Bronchial epithelial cell (primary cell): ENCODE data around the gene FXYD7. TPM values are rescaled to one million over a fixed set of nuclear protein-coding genes. Genes with fewer than 3 reads are reported as not detected.
"Not testable (repeated sequence)": the region's sequence is repeated elsewhere in the genome, so short reads cannot be mapped to it uniquely, and the experiment has no call there.

Experiments used
- DNase-seq: peaks from one replicate; pipeline ENCODE4 v3.0.0-alpha.2; 2010; ENCODE audit warnings: low read depth
- FAIRE-seq: peaks from 2 replicates; lab custom pipeline; 2011; peaks lifted over from hg19 to GRCh38; lab: Jason Lieb, UNC
- H3K27me3 ChIP-seq: 2 replicates; pipeline ENCODE4 v1.5.1; 2011; ENCODE audit warnings: low read length; ENCODE audit not compliant: control insufficient read depth, insufficient read depth
- H3K36me3 ChIP-seq: 2 replicates; pipeline ENCODE4 v1.5.1; 2011; ENCODE audit warnings: low read length; ENCODE audit not compliant: control insufficient read depth, insufficient read depth
- H3K4me3 ChIP-seq: 2 replicates; pipeline ENCODE4 v1.5.1; 2011; ENCODE audit warnings: mild to moderate bottlenecking, low read depth, low read length, control low read depth
- CTCF ChIP-seq: IDR thresholded peaks from 2 replicates; pipeline ENCODE4 v1.5.1; 2011; ENCODE audit warnings: mild to moderate bottlenecking, moderate library complexity, low read length, control low read depth, inconsistent platforms; ENCODE audit not compliant: insufficient read depth, severe bottlenecking
- total RNA-seq: library from RNA; depleted of rRNA; stranded (reverse); fragments of >200 nt; gene quantifications from 2 replicates; pipeline ENCODE4 v1.2.1, GENCODE V29; 2014

FXYD7 gene
- total RNA-seq, 1 donor from 2014 or later: not detected

GRCh38 chr19:35150445-35150844 is 7.4 kb downstream of the FXYD7 start:
- no peak for TF ChIP-seq CTCF
- Histone ChIP-seq H3K36me3 (no peaks in the 10 kb centered on the region), H3K27me3 (no peaks in the 10 kb centered on the region), H3K4me3 (no peak overlapping the region)
- FAIRE-seq (no peak), DNase-seq (no peak)

GRCh38 chr19:35151273-35152065 is 8.4 kb downstream of the FXYD7 start:
- no peaks in the 10 kb centered on the region for H3K36me3 ChIP-seq
- no peak overlapping the region for H3K4me3 ChIP-seq
- TF ChIP-seq CTCF: no peak
- H3K27me3 ChIP-seq: no peaks in the 10 kb centered on the region
- no peak for FAIRE-seq
- DNase-seq: no peak

GRCh38 chr19:35153129-35153522 is 10.1 kb downstream of the FXYD7 start:
- H3K4me3 ChIP-seq, H3K36me3 ChIP-seq, FAIRE-seq, DNase-seq, H3K27me3 ChIP-seq: not testable (repeated sequence)

- H3K27me3 ChIP-seq: no peaks in the 10 kb centered on the region
- FAIRE-seq (no peak), DNase-seq (no peak)
- H3K4me3 ChIP-seq: peak overlapping the region; percentile 94
- peak; percentile 72 for TF ChIP-seq CTCF
- H3K36me3 ChIP-seq: peaks cover 4% of the 10 kb centered on the region
Observed at GRCh38 chr19:35153701-35154524, 10.9 kb downstream of the FXYD7 start.

GRCh38 chr19:35154525-35155406 is 11.7 kb downstream of the FXYD7 start, which contains the start of gene FXYD5:
Gene FXYD5 (plus strand): TSS chr19:35154735. CDS start chr19:35155551, 816 bp downstream.
- Histone ChIP-seq H3K36me3 (peaks cover 4% of the 10 kb centered on the region), H3K4me3 (peak within 1 kb of the TSS; percentile 94), H3K27me3 (no peaks in the 10 kb centered on the region)
- DNase-seq (peak; percentile 69), FAIRE-seq (no peak)
- peak; percentile 9 for TF ChIP-seq CTCF
